Activated naive CD8-positive, alpha-beta T cell treated with anti-CD3 and anti-CD28 coated beads, Interleukin-2, amount 50 U/mL, for 24 hours (primary cell): ENCODE data around the gene DPAGT1.

Source experiments
- ATAC-seq: fragments of 150-1000 bp; cut with Tn5 transposase; one replicate; pipeline ENCODE4 v1.10.0; 2021
- DNase-seq: peaks from one replicate; pipeline ENCODE4 v3.0.0; 2021
- H3K27ac Mint-ChIP-seq: one replicate; pipeline ENCODE4 v1.8.0; 2021; ENCODE audit warnings: mild to moderate bottlenecking, mixed read lengths
- H3K27me3 Mint-ChIP-seq: one replicate; pipeline ENCODE4 v1.8.0; 2021; ENCODE audit warnings: mixed read lengths
- H3K36me3 Mint-ChIP-seq: one replicate; pipeline ENCODE4 v1.8.0; 2021; ENCODE audit warnings: low read depth, mixed read lengths
- H3K4me1 Mint-ChIP-seq: one replicate; pipeline ENCODE4 v1.8.0; 2021; ENCODE audit warnings: mixed read lengths
- H3K4me3 Mint-ChIP-seq: one replicate; pipeline ENCODE4 v1.8.0; 2021; ENCODE audit warnings: mild to moderate bottlenecking, moderate library complexity, mixed read lengths
- H3K9me3 Mint-ChIP-seq: one replicate; pipeline ENCODE4 v1.8.0; 2021; ENCODE audit warnings: mixed read lengths

DPAGT1 gene

DNA sequence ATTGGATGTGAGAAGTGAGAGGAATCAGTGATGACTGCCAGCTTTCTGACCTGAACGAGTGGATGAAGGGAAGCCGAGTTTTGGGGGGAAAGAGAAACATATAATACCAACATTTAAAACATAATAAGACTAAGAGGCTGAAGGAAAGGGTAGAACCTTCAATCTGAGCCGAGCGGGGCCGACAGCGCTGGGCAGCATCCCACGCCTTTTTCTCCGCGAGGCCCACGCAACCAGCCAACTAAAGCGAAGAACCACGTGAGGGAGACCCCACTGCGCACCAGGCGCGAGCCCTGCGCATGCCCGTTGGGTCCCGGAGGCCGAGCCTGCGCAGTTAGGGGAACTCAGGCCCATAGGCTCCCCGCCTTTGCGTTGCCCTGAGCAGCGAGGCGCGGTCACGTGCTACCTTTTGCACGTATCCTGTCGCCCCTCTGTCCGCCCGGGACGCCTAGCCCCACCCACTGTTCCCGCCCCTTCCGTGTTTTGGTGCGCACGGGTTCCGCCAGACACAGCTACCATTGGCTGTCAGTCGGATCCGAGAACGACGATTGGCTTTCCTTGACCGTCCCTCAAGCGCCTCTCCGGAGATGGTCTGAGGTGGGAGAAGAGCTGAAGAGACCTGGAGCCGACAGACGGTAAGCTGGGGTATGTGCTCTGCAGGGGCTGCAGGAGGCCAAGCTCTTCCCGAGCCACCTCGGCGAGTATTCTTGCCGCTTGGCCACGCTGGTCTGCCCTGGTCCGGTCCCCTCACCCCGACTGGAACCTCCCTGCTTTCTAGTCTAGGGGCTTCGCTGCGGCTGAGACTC is 19.6 kb upstream of the DPAGT1 start, which contains the start of gene HINFP:
HINFP (plus strand) TSS at position 573 of the 803 bp plus-strand sequence. CDS start 5,365 bp downstream, outside the sequence.
- Mint-ChIP-seq H3K27me3 (no peaks in the 10 kb centered on the region), H3K4me1 (peaks cover 26% of the 10 kb centered on the region), H3K4me3 (peak within 1 kb of the TSS; percentile 93), H3K9me3 (no peaks in the 10 kb centered on the region), H3K36me3 (peaks cover 22% of the 10 kb centered on the region), H3K27ac (peak within 1 kb of the TSS; percentile 82)
- DNase-seq (peak; percentile 100), ATAC-seq (peak; percentile 97)

GRCh38 chr11:119120639-119121007 is 19.0 kb upstream of the DPAGT1 start:
- H3K27ac Mint-ChIP-seq: peak overlapping the region; percentile 82
- no peaks in the 10 kb centered on the region for H3K9me3 Mint-ChIP-seq
- H3K36me3 Mint-ChIP-seq: peaks cover 28% of the 10 kb centered on the region
- DNase-seq (no peak), ATAC-seq (no peak)
- H3K4me3 Mint-ChIP-seq: peak overlapping the region; percentile 93
- H3K27me3 Mint-ChIP-seq: no peaks in the 10 kb centered on the region
- H3K4me1 Mint-ChIP-seq: peaks cover 30% of the 10 kb centered on the region

GRCh38 chr11:119118946-119119345 is 17.3 kb upstream of the DPAGT1 start:
- DNase-seq (no peak), ATAC-seq (no peak)
- Mint-ChIP-seq H3K9me3 (no peaks in the 10 kb centered on the region), H3K27ac (no peak overlapping the region), H3K4me1 (peaks cover 38% of the 10 kb centered on the region), H3K27me3 (no peaks in the 10 kb centered on the region), H3K4me3 (no peak overlapping the region), H3K36me3 (peaks cover 29% of the 10 kb centered on the region)

- no peak overlapping the region for H3K27ac Mint-ChIP-seq
Observed at GRCh38 chr11:119118227-119118626, 16.6 kb upstream of the DPAGT1 start.

GRCh38 chr11:119117004-119117706 is 15.5 kb upstream of the DPAGT1 start:
- Mint-ChIP-seq H3K9me3 (no peaks in the 10 kb centered on the region), H3K36me3 (peaks cover 34% of the 10 kb centered on the region), H3K4me3 (no peak overlapping the region), H3K27ac (no peak overlapping the region), H3K27me3 (no peaks in the 10 kb centered on the region), H3K4me1 (peaks cover 26% of the 10 kb centered on the region)
- ATAC-seq (no peak), DNase-seq (no peak)

More at GRCh38 chr11:119118227-119118626, 16.6 kb upstream of the DPAGT1 start:
- DNase-seq (no peak), ATAC-seq (no peak)
- H3K4me1 Mint-ChIP-seq: peaks cover 35% of the 10 kb centered on the region
- no peaks in the 10 kb centered on the region for H3K27me3 Mint-ChIP-seq
- peaks cover 33% of the 10 kb centered on the region for H3K36me3 Mint-ChIP-seq
- H3K9me3 Mint-ChIP-seq: no peaks in the 10 kb centered on the region
- H3K4me3 Mint-ChIP-seq: no peak overlapping the region

- ATAC-seq (no peak), DNase-seq (no peak)
- Mint-ChIP-seq H3K36me3 (peaks cover 37% of the 10 kb centered on the region), H3K4me3 (no peak overlapping the region), H3K9me3 (no peaks in the 10 kb centered on the region), H3K4me1 (peaks cover 23% of the 10 kb centered on the region), H3K27ac (no peak overlapping the region), H3K27me3 (no peaks in the 10 kb centered on the region)
Observed at GRCh38 chr11:119116601-119117000, 14.9 kb upstream of the DPAGT1 start.

DNA sequence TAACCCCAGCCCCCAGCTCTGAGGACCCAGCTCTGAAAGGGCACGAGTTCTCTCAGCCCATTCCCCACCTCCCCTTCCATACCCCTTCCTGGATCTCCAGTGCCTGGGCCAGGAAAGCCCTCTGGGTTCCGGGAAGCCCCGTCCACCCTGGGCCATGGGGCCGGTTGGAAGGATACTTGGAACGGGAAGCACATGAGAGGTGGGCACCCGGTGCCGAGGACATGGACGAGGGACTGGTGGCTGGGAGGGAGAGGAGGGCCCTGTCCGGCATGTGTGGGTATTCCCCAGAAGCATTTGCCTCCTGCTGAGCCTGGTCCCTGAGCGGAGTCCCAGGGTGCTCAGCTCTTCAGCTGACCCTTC is 14.6 kb upstream of the DPAGT1 start:
- Mint-ChIP-seq H3K4me3 (no peak overlapping the region), H3K36me3 (peaks cover 39% of the 10 kb centered on the region), H3K27ac (peak overlapping the region; percentile 81), H3K4me1 (peaks cover 23% of the 10 kb centered on the region), H3K27me3 (no peaks in the 10 kb centered on the region), H3K9me3 (no peaks in the 10 kb centered on the region)
- no peak for ATAC-seq
- no peak for DNase-seq

GRCh38 chr11:119115484-119116234 is 14.0 kb upstream of the DPAGT1 start:
- H3K27me3 Mint-ChIP-seq: no peaks in the 10 kb centered on the region
- peaks cover 39% of the 10 kb centered on the region for H3K36me3 Mint-ChIP-seq
- ATAC-seq (peak; percentile 59), DNase-seq (no peak)
- peaks cover 18% of the 10 kb centered on the region for H3K4me1 Mint-ChIP-seq
- H3K4me3 Mint-ChIP-seq: peak overlapping the region; percentile 60
- no peaks in the 10 kb centered on the region for H3K9me3 Mint-ChIP-seq
- H3K27ac Mint-ChIP-seq: peak overlapping the region; percentile 81

GRCh38 chr11:119114351-119114750 is 12.7 kb upstream of the DPAGT1 start:
- Mint-ChIP-seq H3K9me3 (no peaks in the 10 kb centered on the region), H3K27ac (no peak overlapping the region), H3K4me3 (no peak overlapping the region), H3K27me3 (no peaks in the 10 kb centered on the region), H3K4me1 (peaks cover 19% of the 10 kb centered on the region), H3K36me3 (peaks cover 46% of the 10 kb centered on the region)
- DNase-seq (no peak), ATAC-seq (no peak)

DNA sequence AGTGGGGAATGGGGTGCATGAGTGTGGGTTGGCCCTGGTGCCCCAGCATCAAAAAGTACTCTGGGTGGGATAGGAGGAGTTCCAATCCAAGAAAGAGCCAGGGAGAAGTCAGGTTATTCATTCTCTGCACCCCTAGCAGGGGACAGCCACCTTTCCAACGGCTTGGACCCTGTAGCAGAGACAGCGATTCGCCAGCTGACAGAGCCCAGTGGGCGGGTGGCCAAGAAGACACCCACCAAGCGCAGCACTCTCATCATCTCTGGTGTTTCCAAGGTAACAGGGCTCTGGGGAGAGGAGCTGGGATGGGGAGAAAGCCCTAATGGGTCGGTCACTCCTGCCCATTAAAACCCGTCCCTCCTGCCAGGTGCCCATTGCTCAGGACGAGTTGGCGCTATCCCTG is 12.1 kb upstream of the DPAGT1 start:
- H3K4me1 Mint-ChIP-seq: peaks cover 25% of the 10 kb centered on the region
- ATAC-seq (no peak), DNase-seq (no peak)
- peaks cover 46% of the 10 kb centered on the region for H3K36me3 Mint-ChIP-seq
- no peaks in the 10 kb centered on the region for H3K27me3 Mint-ChIP-seq
- H3K9me3 Mint-ChIP-seq: no peaks in the 10 kb centered on the region
- no peak overlapping the region for H3K4me3 Mint-ChIP-seq
- no peak overlapping the region for H3K27ac Mint-ChIP-seq

- Mint-ChIP-seq H3K27me3 (no peaks in the 10 kb centered on the region), H3K36me3 (peaks cover 41% of the 10 kb centered on the region), H3K9me3 (no peaks in the 10 kb centered on the region), H3K4me1 (peaks cover 31% of the 10 kb centered on the region), H3K27ac (no peak overlapping the region), H3K4me3 (no peak overlapping the region)
- DNase-seq (no peak), ATAC-seq (no peak)
Observed at GRCh38 chr11:119112314-119113020, 10.8 kb upstream of the DPAGT1 start.

DNA sequence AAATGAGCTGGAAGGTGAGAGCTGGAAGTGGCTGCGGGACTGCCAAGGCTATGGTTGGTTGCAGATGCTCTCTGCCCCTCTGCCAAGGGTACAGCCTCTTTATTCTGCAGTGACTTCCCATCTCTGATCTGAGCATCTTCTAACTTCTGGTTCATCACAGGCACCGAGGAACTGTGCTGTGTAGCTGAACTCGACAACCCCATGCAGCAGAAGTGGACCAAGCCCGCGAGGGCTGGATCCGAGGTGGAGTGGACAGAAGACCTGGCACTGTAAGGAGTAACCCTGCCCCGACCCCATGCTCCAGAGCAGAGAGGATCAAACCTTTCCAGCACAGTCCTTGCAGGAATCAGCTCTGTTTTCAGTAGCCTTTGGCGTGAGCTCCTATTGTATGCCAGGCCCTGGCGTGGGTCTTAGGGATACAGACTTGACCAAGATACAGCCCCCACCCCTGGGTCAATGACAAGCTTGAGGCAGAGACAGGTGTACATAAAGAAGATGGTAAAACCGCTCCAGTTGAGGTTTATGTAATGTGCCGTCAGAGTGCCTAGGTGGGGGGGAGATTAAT is 9.8 kb upstream of the DPAGT1 start:
- Mint-ChIP-seq H3K27ac (no peak overlapping the region), H3K9me3 (no peaks in the 10 kb centered on the region), H3K27me3 (no peaks in the 10 kb centered on the region), H3K36me3 (peaks cover 33% of the 10 kb centered on the region), H3K4me1 (peaks cover 36% of the 10 kb centered on the region), H3K4me3 (no peak overlapping the region)
- ATAC-seq: no peak
- DNase-seq: no peak

DNA sequence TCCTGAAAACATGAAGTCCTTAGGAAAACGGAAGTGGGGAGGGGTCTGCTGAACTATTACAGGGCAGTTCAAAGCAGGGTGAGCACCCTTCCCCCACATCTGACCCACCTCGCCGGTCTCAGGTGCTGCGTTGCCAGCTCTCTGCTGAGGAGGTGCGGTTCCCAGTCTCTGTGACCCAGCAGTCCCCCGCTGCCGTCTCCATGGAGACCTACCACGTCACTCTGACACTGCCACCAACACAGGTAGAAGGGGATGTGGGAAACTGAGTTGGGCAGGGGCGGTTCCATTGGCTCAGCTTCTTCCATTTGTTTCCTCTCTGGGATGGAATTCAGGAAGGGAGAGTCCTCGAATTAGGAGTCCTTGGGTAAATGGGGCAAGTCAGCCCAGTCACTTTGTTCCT is 8.8 kb upstream of the DPAGT1 start:
- Mint-ChIP-seq H3K27me3 (no peaks in the 10 kb centered on the region), H3K4me3 (no peak overlapping the region), H3K9me3 (no peaks in the 10 kb centered on the region), H3K36me3 (peaks cover 26% of the 10 kb centered on the region), H3K27ac (no peak overlapping the region), H3K4me1 (peaks cover 40% of the 10 kb centered on the region)
- DNase-seq (no peak), ATAC-seq (no peak)

DNA sequence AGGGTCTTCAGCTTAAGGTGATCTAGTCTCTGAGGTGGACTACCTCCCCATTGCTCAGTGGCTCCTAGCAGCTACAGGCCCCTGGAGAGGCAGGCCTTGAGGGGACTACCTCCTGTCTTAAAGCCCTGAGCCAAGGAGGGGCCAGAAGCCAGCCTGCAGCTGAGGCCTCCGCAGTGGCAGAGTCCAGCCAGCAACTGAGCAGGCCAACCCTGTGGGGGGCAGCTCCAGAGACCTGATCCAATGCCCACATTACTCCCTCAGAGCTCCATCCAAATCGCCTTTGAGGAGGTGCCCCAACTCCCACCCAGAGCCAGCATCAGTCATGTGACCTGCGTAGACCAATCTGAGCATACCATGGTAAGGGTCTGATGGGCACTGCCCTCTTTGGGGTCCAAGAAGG is 8.2 kb upstream of the DPAGT1 start:
- ATAC-seq: no peak
- Mint-ChIP-seq H3K4me1 (peaks cover 38% of the 10 kb centered on the region), H3K36me3 (peaks cover 22% of the 10 kb centered on the region)

More for the DNA sequence above, 8.2 kb upstream of the DPAGT1 start:
- H3K27me3 Mint-ChIP-seq: no peaks in the 10 kb centered on the region
- H3K27ac Mint-ChIP-seq: no peak overlapping the region
- H3K4me3 Mint-ChIP-seq: peak overlapping the region; percentile 92
- no peak for DNase-seq
- no peaks in the 10 kb centered on the region for H3K9me3 Mint-ChIP-seq
